ENCODE data around the gene ABO.
"Not testable (repeated sequence)": the region's sequence is repeated elsewhere in the genome, so short reads cannot be mapped to it uniquely, and the experiment has no call there.

The ABO gene

GRCh38 chr9:133274236-133275104 lies 531 bp downstream of the ABO start:
- Histone ChIP-seq H3K36me3 (ENCODE audit: control insufficient read depth, insufficient read depth, low read length) (no peaks in the 10 kb centered on the region), H3K27me3 (ENCODE audit: control insufficient read depth, insufficient read depth, low read length) (peaks cover 67% of the 10 kb centered on the region), H3K9ac (ENCODE audit: low read depth, low read length) (no peak overlapping the region), H3K4me1 (ENCODE audit: control insufficient read depth, insufficient read depth, low read length) (no peaks in the 10 kb centered on the region), H3K27ac (ENCODE audit: low read depth, low read length) (no peak overlapping the region), H3K4me3 (ENCODE audit: low read depth, low read length) (peak overlapping the region; percentile 56), H3K9me3 (ENCODE audit: control insufficient read depth, insufficient read depth, low read length) (peaks cover 20% of the 10 kb centered on the region)

- peaks cover 14% of the 10 kb centered on the region; the same call in 1 of the 2 replicates for H3K9me3 ChIP-seq (ENCODE audit: control insufficient read depth, insufficient read depth, low read length)
- no peaks in the 10 kb centered on the region for H3K36me3 ChIP-seq (ENCODE audit: control insufficient read depth, insufficient read depth, low read length)
- no peak overlapping the region for H3K9ac ChIP-seq (ENCODE audit: low read depth, low read length)
- H3K4me3 ChIP-seq (ENCODE audit: low read depth, low read length): no peak overlapping the region
- H3K27me3 ChIP-seq (ENCODE audit: control insufficient read depth, insufficient read depth, low read length): peaks cover 65% of the 10 kb centered on the region
- H3K27ac ChIP-seq (ENCODE audit: low read depth, low read length): no peak overlapping the region
- H3K4me1 ChIP-seq (ENCODE audit: control insufficient read depth, insufficient read depth, low read length): no peaks in the 10 kb centered on the region
These were observed 1.2 kb downstream of the ABO start for GRCh38 chr9:133273819-133274218.

- no peaks in the 10 kb centered on the region for H3K4me1 ChIP-seq (ENCODE audit: control insufficient read depth, insufficient read depth, low read length)
- H3K27me3 ChIP-seq (ENCODE audit: control insufficient read depth, insufficient read depth, low read length): peaks cover 58% of the 10 kb centered on the region
These were observed 1.9 kb downstream of the ABO start for GRCh38 chr9:133273098-133273497.

GRCh38 chr9:133269537-133270362 lies 5.3 kb downstream of the ABO start:
- Histone ChIP-seq H3K27ac (ENCODE audit: low read depth, low read length) (no peak overlapping the region), H3K9ac (ENCODE audit: low read depth, low read length) (no peak overlapping the region), H3K27me3 (ENCODE audit: control insufficient read depth, insufficient read depth, low read length) (peaks cover 25% of the 10 kb centered on the region), H3K9me3 (ENCODE audit: control insufficient read depth, insufficient read depth, low read length) (no peaks in the 10 kb centered on the region), H3K4me3 (ENCODE audit: low read depth, low read length) (no peak overlapping the region), H3K36me3 (ENCODE audit: control insufficient read depth, insufficient read depth, low read length) (no peaks in the 10 kb centered on the region), H3K4me1 (ENCODE audit: control insufficient read depth, insufficient read depth, low read length) (no peaks in the 10 kb centered on the region)

More at GRCh38 chr9:133273098-133273497, 1.9 kb downstream of the ABO start:
- H3K4me3 ChIP-seq (ENCODE audit: low read depth, low read length): no peak overlapping the region
- H3K36me3 ChIP-seq (ENCODE audit: control insufficient read depth, insufficient read depth, low read length): no peaks in the 10 kb centered on the region
- H3K27ac ChIP-seq (ENCODE audit: low read depth, low read length): no peak overlapping the region
- H3K9ac ChIP-seq (ENCODE audit: low read depth, low read length): no peak overlapping the region
- H3K9me3 ChIP-seq (ENCODE audit: control insufficient read depth, insufficient read depth, low read length): 0 out of 2 replicates have a peak, but pooled peaks cover 7% of the 10 kb centered on the region

- H3K9me3 ChIP-seq (ENCODE audit: control insufficient read depth, insufficient read depth, low read length); H3K4me1 ChIP-seq (ENCODE audit: control insufficient read depth, insufficient read depth, low read length); H3K36me3 ChIP-seq (ENCODE audit: control insufficient read depth, insufficient read depth, low read length); H3K4me3 ChIP-seq (ENCODE audit: low read depth, low read length); H3K27ac ChIP-seq (ENCODE audit: low read depth, low read length); H3K9ac ChIP-seq (ENCODE audit: low read depth, low read length): not testable (repeated sequence)
- peaks cover 19% of the 10 kb centered on the region for H3K27me3 ChIP-seq (ENCODE audit: control insufficient read depth, insufficient read depth, low read length)
These were observed 5.9 kb downstream of the ABO start for GRCh38 chr9:133269136-133269535.

- peaks cover 13% of the 10 kb centered on the region for H3K27me3 ChIP-seq (ENCODE audit: control insufficient read depth, insufficient read depth, low read length)
- no peak overlapping the region for H3K9ac ChIP-seq (ENCODE audit: low read depth, low read length)
- H3K9me3 ChIP-seq (ENCODE audit: control insufficient read depth, insufficient read depth, low read length): no peaks in the 10 kb centered on the region
- no peak overlapping the region for H3K4me3 ChIP-seq (ENCODE audit: low read depth, low read length)
- no peaks in the 10 kb centered on the region for H3K36me3 ChIP-seq (ENCODE audit: control insufficient read depth, insufficient read depth, low read length)
- no peaks in the 10 kb centered on the region for H3K4me1 ChIP-seq (ENCODE audit: control insufficient read depth, insufficient read depth, low read length)
- H3K27ac ChIP-seq (ENCODE audit: low read depth, low read length): no peak overlapping the region
These were observed 6.5 kb downstream of the ABO start for GRCh38 chr9:133268335-133269056.

- no peak overlapping the region for H3K27ac ChIP-seq (ENCODE audit: low read depth, low read length)
- H3K9me3 ChIP-seq (ENCODE audit: control insufficient read depth, insufficient read depth, low read length): no peaks in the 10 kb centered on the region
- no peak overlapping the region for H3K4me3 ChIP-seq (ENCODE audit: low read depth, low read length)
- no peaks in the 10 kb centered on the region for H3K27me3 ChIP-seq (ENCODE audit: control insufficient read depth, insufficient read depth, low read length)
- H3K36me3 ChIP-seq (ENCODE audit: control insufficient read depth, insufficient read depth, low read length): no peaks in the 10 kb centered on the region
- no peak overlapping the region for H3K9ac ChIP-seq (ENCODE audit: low read depth, low read length)
- no peaks in the 10 kb centered on the region for H3K4me1 ChIP-seq (ENCODE audit: control insufficient read depth, insufficient read depth, low read length)
These were observed 10.7 kb downstream of the ABO start for GRCh38 chr9:133264235-133264764.

- no peaks in the 10 kb centered on the region for H3K9me3 ChIP-seq (ENCODE audit: control insufficient read depth, insufficient read depth, low read length)
- H3K4me3 ChIP-seq (ENCODE audit: low read depth, low read length): no peak overlapping the region
- H3K36me3 ChIP-seq (ENCODE audit: control insufficient read depth, insufficient read depth, low read length): no peaks in the 10 kb centered on the region
- no peaks in the 10 kb centered on the region for H3K27me3 ChIP-seq (ENCODE audit: control insufficient read depth, insufficient read depth, low read length)
- no peaks in the 10 kb centered on the region for H3K4me1 ChIP-seq (ENCODE audit: control insufficient read depth, insufficient read depth, low read length)
- no peak overlapping the region for H3K27ac ChIP-seq (ENCODE audit: low read depth, low read length)
- H3K9ac ChIP-seq (ENCODE audit: low read depth, low read length): no peak overlapping the region
These were observed 11.4 kb downstream of the ABO start for GRCh38 chr9:133263557-133263956.

- no peak overlapping the region for H3K27ac ChIP-seq (ENCODE audit: low read depth, low read length)
- H3K27me3 ChIP-seq (ENCODE audit: control insufficient read depth, insufficient read depth, low read length): no peaks in the 10 kb centered on the region
- no peaks in the 10 kb centered on the region for H3K9me3 ChIP-seq (ENCODE audit: control insufficient read depth, insufficient read depth, low read length)
- no peaks in the 10 kb centered on the region for H3K36me3 ChIP-seq (ENCODE audit: control insufficient read depth, insufficient read depth, low read length)
- no peak overlapping the region for H3K9ac ChIP-seq (ENCODE audit: low read depth, low read length)
- H3K4me3 ChIP-seq (ENCODE audit: low read depth, low read length): no peak overlapping the region
- peaks cover 6% of the 10 kb centered on the region; the same call in 1 of the 2 replicates for H3K4me1 ChIP-seq (ENCODE audit: control insufficient read depth, insufficient read depth, low read length)
These were observed 12.8 kb downstream of the ABO start for GRCh38 chr9:133262226-133262625.

- Histone ChIP-seq H3K4me3 (ENCODE audit: low read depth, low read length) (no peak overlapping the region), H3K4me1 (ENCODE audit: control insufficient read depth, insufficient read depth, low read length) (peaks cover 6% of the 10 kb centered on the region; the same call in 1 of the 2 replicates), H3K27me3 (ENCODE audit: control insufficient read depth, insufficient read depth, low read length) (no peaks in the 10 kb centered on the region), H3K36me3 (ENCODE audit: control insufficient read depth, insufficient read depth, low read length) (no peaks in the 10 kb centered on the region), H3K27ac (ENCODE audit: low read depth, low read length) (no peak overlapping the region), H3K9ac (ENCODE audit: low read depth, low read length) (no peak overlapping the region), H3K9me3 (ENCODE audit: control insufficient read depth, insufficient read depth, low read length) (no peaks in the 10 kb centered on the region)
These were observed 13.3 kb downstream of the ABO start for GRCh38 chr9:133261753-133262120.

Data from HUES48 (cell line).